HepG2 (cell line): ENCODE measurements around the gene PDPR. TPM values are rescaled to one million over a fixed set of nuclear protein-coding genes. Genes with fewer than 3 reads are reported as not detected.
A peak's percentile ranks its signal among the peaks of the same experiment; 100 is the strongest.

ENCODE experiments used
- MAF1 ChIP-seq: sonication (generic); formaldehyde crosslinking; IDR thresholded peaks from 2 replicates; pipeline ENCODE4 v1.5.0; 2020; ENCODE audit warnings: missing genetic modification reagents, borderline replicate concordance
- NFE2 ChIP-seq: sonication (generic); formaldehyde crosslinking; IDR thresholded peaks from 2 replicates; pipeline ENCODE4 v1.4.0; 2020; ENCODE audit warnings: missing genetic modification reagents
- RARA ChIP-seq: IDR thresholded peaks from 2 replicates; pipeline ENCODE4 v1.6.1; 2016; ENCODE audit warnings: missing genetic modification reagents, missing compliant biosample characterization
- ZNF350 ChIP-seq: sonication (generic); formaldehyde crosslinking; IDR thresholded peaks from 2 replicates; pipeline ENCODE4 v1.4.0; 2020; ENCODE audit warnings: mild to moderate bottlenecking, low read depth, missing genetic modification reagents, borderline replicate concordance
- polyA plus RNA-seq, 8 experiments: library from polyadenylated mRNA; depleted of rRNA in 3 of 8; stranded (reverse) in 7 of 8; unstranded in 1 of 8; fragments of >200 nt; fragmentation: Illumina TruSeq in 4 of 8; extraction: Trizol in 4 of 8; gene quantifications; 2 replicates each; pipeline versions ENCODE4 v1.2.1 to v1.2.3, GENCODE V29; 2011 to 2016; ENCODE audit warnings: low read depth in 4 of 8, missing spikeins in 1 of 8, mixed read lengths in 1 of 8; ENCODE audit not compliant: insufficient read depth in 1 of 8
- total RNA-seq, 5 experiments: library from RNA; depleted of rRNA; stranded (reverse); fragments of >200 nt; fragmentation: Illumina TruSeq; extraction: Trizol; gene quantifications; 2 replicates each; pipeline ENCODE4 v1.2.3, GENCODE V29; 2016; ENCODE audit warnings: low read depth in 1 of 5
- TF ChIP-seq, protein P1 (sequence below): sonication (generic); formaldehyde crosslinking; IDR thresholded peaks from 2 replicates; pipeline ENCODE4 v1.4.0; 2020; ENCODE audit warnings: missing genetic modification reagents
- TF ChIP-seq, protein P2 (sequence below): sonication (generic); formaldehyde crosslinking; IDR thresholded peaks from 2 replicates; pipeline ENCODE4 v1.5.1; 2020; ENCODE audit warnings: mild to moderate bottlenecking, moderate library complexity, missing genetic modification reagents
- TF ChIP-seq, protein P3 (sequence below): sonication (generic); formaldehyde crosslinking; IDR thresholded peaks from 2 replicates; pipeline ENCODE4 v1.8.0; 2022; ENCODE audit warnings: missing genetic modification reagents, mild to moderate bottlenecking, moderate library complexity, borderline replicate concordance

PDPR gene
- total and polyA plus RNA-seq, 2 of the 13 experiments (the other 11 are each of a cell fraction or from before 2014, with no cell fraction given), result 19.5 to 29.9 TPM

DNA sequence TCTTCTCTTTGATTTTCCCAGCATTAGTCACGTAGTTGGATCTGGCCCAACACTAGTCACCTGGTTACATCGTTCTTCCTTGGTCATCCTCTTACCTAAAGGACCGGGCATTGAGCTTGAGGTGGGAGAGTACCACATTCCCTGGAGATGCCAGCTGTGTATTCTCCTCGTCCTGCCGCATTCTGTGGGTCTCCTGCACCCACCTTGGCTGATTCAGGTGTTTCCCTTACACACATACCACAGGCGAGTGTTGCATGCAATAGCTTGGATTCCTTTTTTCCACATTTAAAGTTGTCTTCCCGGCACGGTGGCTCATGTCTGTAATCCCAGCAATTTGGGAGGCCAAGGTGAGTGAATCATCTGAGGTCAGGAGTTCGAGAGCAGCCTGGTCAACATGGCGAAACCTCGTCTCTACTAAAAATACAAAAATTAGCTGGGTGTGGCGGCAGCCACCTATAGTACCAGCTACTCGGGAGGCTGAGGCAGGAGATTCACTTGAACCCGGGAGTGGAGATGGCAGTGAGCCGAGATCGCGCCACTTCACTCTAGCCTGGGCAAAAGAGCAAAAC, 37.9 kb downstream of the PDPR start (continued):
- TF ChIP-seq ZNF350 (CRISPR knock-in tag), result 0 out of 2 replicates have a peak, but pooled peaks have one; percentile 51
- TF ChIP-seq RARA (CRISPR knock-in tag), result peak; percentile 37
- TF ChIP-seq MAF1 (CRISPR knock-in tag), result no peak
- TF ChIP-seq, protein P1, sequence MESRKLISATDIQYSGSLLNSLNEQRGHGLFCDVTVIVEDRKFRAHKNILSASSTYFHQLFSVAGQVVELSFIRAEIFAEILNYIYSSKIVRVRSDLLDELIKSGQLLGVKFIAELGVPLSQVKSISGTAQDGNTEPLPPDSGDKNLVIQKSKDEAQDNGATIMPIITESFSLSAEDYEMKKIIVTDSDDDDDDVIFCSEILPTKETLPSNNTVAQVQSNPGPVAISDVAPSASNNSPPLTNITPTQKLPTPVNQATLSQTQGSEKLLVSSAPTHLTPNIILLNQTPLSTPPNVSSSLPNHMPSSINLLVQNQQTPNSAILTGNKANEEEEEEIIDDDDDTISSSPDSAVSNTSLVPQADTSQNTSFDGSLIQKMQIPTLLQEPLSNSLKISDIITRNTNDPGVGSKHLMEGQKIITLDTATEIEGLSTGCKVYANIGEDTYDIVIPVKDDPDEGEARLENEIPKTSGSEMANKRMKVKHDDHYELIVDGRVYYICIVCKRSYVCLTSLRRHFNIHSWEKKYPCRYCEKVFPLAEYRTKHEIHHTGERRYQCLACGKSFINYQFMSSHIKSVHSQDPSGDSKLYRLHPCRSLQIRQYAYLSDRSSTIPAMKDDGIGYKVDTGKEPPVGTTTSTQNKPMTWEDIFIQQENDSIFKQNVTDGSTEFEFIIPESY, result 0 out of 2 replicates have a peak, but pooled peaks have one; percentile 13
- TF ChIP-seq, protein P2, sequence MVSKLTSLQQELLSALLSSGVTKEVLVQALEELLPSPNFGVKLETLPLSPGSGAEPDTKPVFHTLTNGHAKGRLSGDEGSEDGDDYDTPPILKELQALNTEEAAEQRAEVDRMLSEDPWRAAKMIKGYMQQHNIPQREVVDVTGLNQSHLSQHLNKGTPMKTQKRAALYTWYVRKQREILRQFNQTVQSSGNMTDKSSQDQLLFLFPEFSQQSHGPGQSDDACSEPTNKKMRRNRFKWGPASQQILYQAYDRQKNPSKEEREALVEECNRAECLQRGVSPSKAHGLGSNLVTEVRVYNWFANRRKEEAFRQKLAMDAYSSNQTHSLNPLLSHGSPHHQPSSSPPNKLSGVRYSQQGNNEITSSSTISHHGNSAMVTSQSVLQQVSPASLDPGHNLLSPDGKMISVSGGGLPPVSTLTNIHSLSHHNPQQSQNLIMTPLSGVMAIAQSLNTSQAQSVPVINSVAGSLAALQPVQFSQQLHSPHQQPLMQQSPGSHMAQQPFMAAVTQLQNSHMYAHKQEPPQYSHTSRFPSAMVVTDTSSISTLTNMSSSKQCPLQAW (CRISPR knock-in tag), result 0 out of 2 replicates have a peak, but pooled peaks have one; percentile 10
- TF ChIP-seq, protein P3, sequence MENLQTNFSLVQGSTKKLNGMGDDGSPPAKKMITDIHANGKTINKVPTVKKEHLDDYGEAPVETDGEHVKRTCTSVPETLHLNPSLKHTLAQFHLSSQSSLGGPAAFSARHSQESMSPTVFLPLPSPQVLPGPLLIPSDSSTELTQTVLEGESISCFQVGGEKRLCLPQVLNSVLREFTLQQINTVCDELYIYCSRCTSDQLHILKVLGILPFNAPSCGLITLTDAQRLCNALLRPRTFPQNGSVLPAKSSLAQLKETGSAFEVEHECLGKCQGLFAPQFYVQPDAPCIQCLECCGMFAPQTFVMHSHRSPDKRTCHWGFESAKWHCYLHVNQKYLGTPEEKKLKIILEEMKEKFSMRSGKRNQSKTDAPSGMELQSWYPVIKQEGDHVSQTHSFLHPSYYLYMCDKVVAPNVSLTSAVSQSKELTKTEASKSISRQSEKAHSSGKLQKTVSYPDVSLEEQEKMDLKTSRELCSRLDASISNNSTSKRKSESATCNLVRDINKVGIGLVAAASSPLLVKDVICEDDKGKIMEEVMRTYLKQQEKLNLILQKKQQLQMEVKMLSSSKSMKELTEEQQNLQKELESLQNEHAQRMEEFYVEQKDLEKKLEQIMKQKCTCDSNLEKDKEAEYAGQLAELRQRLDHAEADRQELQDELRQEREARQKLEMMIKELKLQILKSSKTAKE (CRISPR knock-in tag), result 0 out of 2 replicates have a peak, but pooled peaks have one; percentile 14
- no peak for TF ChIP-seq NFE2
- TF ChIP-seq, all 625 proteins: peak for 29
